HL-60 (cell line): ENCODE results near the gene RPL10.

ENCODE experiments used
- GABPA ChIP-seq: IDR thresholded peaks from 2 replicates; pipeline ENCODE4 v1.6.1; 2012; ENCODE audit warnings: low read depth
- POLR2AphosphoS5 ChIP-seq: IDR thresholded peaks from 2 replicates; pipeline ENCODE4 v1.6.1; 2012; ENCODE audit warnings: low read depth
- TF ChIP-seq, protein P1 (sequence below): IDR thresholded peaks from one replicate; pipeline ENCODE4 v1.5.1; 2011; ENCODE audit warnings: low read length, control low read depth, inconsistent platforms; ENCODE audit not compliant: insufficient read depth
- TF ChIP-seq, protein P2 (sequence below): IDR thresholded peaks from 2 replicates; pipeline ENCODE4 v1.6.1; 2012; ENCODE audit warnings: low read depth; ENCODE audit not compliant: insufficient replicate concordance

DNA sequence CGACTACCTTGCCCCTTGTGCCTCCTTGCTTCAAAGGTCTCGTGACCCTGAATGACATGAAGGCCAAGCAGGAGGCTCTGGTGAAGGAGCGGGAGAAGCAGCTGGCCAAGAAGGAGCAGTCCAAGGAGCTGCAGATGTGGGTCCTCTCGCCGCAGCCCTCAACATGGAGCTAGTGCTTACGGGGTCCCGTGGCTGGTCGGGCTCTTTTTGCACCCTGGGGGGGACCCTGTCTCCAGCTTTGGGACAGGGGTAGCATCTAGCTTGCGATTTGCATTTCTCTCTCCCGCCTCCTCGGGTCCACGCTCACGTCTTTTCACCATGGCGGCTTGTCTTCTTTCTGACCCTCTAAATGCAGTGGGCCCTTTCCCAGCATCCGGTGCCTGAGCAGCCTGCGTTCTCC is 47.6 kb downstream of the RPL10 start:
- TF ChIP-seq, protein P1, sequence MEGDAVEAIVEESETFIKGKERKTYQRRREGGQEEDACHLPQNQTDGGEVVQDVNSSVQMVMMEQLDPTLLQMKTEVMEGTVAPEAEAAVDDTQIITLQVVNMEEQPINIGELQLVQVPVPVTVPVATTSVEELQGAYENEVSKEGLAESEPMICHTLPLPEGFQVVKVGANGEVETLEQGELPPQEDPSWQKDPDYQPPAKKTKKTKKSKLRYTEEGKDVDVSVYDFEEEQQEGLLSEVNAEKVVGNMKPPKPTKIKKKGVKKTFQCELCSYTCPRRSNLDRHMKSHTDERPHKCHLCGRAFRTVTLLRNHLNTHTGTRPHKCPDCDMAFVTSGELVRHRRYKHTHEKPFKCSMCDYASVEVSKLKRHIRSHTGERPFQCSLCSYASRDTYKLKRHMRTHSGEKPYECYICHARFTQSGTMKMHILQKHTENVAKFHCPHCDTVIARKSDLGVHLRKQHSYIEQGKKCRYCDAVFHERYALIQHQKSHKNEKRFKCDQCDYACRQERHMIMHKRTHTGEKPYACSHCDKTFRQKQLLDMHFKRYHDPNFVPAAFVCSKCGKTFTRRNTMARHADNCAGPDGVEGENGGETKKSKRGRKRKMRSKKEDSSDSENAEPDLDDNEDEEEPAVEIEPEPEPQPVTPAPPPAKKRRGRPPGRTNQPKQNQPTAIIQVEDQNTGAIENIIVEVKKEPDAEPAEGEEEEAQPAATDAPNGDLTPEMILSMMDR: no peak
- TF ChIP-seq POLR2AphosphoS5 (no peak), GABPA (no peak)
- TF ChIP-seq, protein P2, sequence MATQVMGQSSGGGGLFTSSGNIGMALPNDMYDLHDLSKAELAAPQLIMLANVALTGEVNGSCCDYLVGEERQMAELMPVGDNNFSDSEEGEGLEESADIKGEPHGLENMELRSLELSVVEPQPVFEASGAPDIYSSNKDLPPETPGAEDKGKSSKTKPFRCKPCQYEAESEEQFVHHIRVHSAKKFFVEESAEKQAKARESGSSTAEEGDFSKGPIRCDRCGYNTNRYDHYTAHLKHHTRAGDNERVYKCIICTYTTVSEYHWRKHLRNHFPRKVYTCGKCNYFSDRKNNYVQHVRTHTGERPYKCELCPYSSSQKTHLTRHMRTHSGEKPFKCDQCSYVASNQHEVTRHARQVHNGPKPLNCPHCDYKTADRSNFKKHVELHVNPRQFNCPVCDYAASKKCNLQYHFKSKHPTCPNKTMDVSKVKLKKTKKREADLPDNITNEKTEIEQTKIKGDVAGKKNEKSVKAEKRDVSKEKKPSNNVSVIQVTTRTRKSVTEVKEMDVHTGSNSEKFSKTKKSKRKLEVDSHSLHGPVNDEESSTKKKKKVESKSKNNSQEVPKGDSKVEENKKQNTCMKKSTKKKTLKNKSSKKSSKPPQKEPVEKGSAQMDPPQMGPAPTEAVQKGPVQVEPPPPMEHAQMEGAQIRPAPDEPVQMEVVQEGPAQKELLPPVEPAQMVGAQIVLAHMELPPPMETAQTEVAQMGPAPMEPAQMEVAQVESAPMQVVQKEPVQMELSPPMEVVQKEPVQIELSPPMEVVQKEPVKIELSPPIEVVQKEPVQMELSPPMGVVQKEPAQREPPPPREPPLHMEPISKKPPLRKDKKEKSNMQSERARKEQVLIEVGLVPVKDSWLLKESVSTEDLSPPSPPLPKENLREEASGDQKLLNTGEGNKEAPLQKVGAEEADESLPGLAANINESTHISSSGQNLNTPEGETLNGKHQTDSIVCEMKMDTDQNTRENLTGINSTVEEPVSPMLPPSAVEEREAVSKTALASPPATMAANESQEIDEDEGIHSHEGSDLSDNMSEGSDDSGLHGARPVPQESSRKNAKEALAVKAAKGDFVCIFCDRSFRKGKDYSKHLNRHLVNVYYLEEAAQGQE: no peak
